ENCODE measurements around the gene TENT5C.

DNA sequence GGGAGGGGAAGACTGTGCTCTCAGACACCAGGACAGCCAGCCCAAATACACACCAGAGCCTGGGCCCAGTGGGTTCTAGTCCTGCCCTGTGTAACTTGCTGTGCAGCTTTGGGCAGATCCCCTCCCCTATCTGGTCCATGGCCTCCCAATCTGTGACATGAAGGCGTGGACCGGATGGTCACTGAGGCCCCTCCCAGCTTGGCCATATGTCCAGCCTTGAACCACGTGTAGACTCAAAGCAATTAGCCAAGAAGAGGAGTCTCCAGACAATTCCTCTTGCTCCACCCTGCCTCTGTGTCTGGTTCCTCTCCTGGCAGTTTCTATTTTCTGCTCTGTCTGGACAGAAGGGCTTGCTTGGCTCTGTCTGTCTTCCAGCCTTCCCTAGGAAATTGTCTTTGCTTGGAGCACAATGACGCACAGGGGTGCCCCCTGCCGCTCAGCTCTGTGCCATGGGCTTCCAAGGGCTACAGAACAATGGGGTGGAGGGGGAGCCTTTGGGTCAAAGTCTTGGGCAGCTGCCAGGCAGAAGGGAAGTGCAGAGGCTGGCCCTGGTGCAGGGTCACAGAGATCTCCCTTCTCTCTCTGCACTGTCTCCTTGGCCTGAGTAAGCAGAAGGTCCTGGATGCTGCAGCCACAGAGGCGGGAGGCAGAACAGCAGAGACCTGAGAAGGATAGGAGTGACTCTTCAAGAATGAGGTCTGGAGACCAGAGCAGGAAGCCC, 66.1 kb downstream of the TENT5C start:
- TF ChIP-seq, protein P1, sequence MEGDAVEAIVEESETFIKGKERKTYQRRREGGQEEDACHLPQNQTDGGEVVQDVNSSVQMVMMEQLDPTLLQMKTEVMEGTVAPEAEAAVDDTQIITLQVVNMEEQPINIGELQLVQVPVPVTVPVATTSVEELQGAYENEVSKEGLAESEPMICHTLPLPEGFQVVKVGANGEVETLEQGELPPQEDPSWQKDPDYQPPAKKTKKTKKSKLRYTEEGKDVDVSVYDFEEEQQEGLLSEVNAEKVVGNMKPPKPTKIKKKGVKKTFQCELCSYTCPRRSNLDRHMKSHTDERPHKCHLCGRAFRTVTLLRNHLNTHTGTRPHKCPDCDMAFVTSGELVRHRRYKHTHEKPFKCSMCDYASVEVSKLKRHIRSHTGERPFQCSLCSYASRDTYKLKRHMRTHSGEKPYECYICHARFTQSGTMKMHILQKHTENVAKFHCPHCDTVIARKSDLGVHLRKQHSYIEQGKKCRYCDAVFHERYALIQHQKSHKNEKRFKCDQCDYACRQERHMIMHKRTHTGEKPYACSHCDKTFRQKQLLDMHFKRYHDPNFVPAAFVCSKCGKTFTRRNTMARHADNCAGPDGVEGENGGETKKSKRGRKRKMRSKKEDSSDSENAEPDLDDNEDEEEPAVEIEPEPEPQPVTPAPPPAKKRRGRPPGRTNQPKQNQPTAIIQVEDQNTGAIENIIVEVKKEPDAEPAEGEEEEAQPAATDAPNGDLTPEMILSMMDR (IDR thresholded peaks at IDR 0.05) = peak in 2 of 4 experiments; percentile 5 to 17
- TF ChIP-seq POLR2A (IDR thresholded peaks at IDR 0.05) = no peak
